Right lobe of liver (tissue), 4 donors: ENCODE measurements around the gene KDM2B.

Source experiments
- POLR2A ChIP-seq: fragments of 450-650 bp; IDR thresholded peaks from one replicate; pipeline ENCODE4 v1.6.1; 2017; ENCODE audit warnings: antibody characterized with exemption, mild to moderate bottlenecking
- TF ChIP-seq, protein P1 (sequence below), 4 donors: fragments of 200-600 bp in 3 of 4; fragments of 450-650 bp in 1 of 4; IDR thresholded peaks; one replicate each; pipeline versions ENCODE4 v1.5.1 to v1.8.0; 2016 to 2022; ENCODE audit warnings: antibody characterized with exemption in 4 of 4, mild to moderate bottlenecking in 2 of 4
- donor health status: DM: no; HTN: no; CAD: no.
- donor health status: DM: no; HTN: no; CAD: no.
- donor health status: DM: no; HTN: yes; CAD: no.

DNA sequence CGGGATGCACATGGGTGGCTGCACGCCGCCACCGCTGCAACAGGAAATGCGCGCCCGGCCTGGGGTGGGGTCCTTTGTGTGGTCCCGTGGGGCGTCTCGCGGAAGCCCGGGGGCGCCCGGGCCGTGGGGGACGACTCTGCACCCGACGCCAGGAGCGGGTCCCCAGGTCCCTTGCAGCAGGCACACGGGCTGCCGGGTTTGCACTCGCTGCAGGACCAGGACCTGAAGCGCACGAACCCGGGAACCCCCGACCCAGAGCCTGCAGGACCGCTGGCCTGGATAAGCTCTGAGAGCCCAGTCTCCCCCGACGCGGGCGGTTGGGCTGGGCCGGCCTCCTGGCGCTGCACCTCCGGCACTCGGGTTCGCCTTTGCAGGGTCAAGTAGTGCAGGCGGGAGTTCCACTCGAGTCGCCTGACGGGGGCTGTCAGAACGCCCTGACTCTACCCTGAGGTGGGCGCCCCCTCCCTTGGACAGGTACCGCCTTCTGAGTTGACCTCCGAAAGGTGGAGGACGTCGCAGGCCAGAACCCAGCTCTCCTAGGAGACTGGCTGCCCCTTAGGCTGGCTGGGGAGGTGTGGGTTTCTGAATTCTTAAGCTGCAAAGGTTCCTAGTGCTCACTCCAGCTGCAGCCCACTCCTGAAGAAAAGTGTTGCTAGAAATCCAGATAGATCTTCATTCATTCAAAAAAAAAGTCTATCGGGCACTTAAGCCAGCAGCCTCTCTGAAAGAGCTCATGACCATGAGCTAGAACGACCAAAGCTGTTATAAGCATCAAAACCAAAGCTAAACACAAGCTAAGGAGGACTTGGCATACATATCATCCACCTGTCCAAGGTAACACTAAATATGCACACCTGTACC lies 113.0 kb downstream of the KDM2B start:
- TF ChIP-seq POLR2A = no peak
- TF ChIP-seq, protein P1, sequence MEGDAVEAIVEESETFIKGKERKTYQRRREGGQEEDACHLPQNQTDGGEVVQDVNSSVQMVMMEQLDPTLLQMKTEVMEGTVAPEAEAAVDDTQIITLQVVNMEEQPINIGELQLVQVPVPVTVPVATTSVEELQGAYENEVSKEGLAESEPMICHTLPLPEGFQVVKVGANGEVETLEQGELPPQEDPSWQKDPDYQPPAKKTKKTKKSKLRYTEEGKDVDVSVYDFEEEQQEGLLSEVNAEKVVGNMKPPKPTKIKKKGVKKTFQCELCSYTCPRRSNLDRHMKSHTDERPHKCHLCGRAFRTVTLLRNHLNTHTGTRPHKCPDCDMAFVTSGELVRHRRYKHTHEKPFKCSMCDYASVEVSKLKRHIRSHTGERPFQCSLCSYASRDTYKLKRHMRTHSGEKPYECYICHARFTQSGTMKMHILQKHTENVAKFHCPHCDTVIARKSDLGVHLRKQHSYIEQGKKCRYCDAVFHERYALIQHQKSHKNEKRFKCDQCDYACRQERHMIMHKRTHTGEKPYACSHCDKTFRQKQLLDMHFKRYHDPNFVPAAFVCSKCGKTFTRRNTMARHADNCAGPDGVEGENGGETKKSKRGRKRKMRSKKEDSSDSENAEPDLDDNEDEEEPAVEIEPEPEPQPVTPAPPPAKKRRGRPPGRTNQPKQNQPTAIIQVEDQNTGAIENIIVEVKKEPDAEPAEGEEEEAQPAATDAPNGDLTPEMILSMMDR (IDR thresholded peaks at IDR 0.05) = no peak
